HG02642 (cell line): ENCODE data around the gene TTYH2.

ENCODE experiments used
- ATAC-seq: cut with Tn5 transposase; IDR thresholded peaks from one replicate; pipeline ENCODE4 v1.9.1; 2021; ENCODE audit warnings: mild to moderate bottlenecking; ENCODE audit not compliant: unreplicated experiment, poor library complexity

TTYH2 gene

DNA sequence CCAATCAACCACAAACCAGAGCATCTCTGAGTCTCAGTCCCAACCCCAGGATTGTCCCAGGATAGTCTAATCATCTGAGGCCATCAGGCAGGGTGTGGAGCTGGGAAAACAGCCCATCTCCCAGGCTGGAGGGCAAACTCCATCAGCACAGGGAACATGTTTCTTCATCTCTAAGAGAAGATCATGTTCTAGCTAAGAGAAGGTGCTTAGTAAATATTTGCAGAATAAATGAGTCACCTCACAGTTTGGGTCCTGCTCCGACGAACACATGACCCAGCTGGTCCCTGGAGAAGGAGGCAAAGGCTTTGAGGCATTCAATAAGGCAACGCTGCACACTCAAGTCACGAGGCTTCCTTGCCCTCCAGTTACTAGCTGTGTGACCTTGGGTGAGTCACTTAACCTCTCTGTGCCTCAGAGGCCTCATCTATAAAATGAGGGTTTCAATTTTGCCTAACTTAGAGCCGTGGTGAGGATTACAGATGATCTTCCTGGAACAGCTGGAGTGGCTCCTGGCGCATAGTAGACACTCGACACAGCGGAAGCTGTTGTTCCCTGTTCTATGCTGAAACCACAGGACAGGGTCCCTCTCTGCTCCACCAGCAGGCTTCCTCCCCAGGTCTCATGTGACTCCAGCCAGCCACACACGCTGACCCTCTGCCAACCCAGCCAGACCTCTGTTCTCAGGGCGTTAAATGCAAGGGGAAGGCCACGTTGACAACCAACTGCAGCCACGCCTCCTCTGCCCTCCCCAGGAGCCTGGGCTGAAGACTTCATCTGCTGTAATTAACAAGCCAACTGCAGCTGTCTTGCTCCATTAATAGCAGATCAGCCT lies 20.2 kb upstream of the TTYH2 start:
- no peak for ATAC-seq

DNA sequence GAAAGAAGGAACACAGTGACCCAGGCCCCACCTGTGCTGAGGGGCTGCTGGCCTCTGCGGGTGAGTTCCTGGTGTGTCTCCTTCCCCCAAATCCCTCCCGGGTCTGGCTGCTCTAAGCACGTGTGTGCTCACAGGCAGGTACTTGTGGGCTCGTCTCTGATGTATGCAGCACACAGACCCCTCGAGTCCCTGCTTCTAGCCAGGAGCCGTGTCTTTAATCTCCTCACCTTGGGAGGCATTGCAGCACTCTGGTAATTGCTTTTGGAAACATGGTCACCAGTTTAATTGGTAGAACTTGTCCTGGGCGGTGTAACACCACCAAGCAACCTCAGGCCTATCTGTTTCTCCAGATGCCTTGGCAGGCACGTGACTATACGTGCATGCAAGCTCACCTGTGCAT lies 18.7 kb upstream of the TTYH2 start:
- no peak for ATAC-seq

DNA sequence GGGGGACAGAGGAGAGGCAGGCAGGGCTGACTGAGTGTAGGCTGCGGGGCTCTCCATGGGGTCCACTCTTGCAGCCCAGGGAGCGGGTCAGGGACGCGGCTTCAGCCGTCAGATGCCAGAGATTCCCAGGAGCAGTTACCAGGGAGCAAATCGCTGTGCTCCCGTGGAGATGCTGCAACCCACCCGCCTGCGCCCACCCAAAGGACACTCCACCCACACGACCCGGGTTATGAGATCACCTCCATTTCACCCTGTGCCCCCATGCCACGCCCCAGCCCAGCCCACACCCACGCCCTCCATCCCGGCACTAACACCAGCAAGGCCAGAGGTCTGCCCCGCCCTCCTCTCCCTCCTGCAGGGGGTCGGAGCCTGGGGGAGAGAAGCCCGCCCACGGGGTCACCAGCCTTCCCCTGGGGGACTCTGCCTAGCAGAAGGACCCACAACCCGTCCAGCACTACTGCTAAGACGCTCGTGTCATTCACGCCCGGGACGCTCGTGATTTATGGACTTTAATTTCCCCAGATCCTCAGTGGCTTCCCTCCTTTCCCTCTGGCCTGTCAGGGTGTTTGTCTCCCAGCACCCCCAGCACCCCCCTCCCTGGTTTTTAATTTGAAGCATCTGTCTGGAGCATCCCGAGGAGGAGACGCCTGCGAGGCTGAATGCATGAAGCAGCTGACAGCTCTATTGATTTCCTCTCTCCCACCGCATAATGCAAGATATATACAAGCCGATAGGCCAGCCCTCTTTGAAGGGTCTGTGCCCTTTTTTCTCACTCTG lies 16.6 kb upstream of the TTYH2 start:
- no peak for ATAC-seq

DNA sequence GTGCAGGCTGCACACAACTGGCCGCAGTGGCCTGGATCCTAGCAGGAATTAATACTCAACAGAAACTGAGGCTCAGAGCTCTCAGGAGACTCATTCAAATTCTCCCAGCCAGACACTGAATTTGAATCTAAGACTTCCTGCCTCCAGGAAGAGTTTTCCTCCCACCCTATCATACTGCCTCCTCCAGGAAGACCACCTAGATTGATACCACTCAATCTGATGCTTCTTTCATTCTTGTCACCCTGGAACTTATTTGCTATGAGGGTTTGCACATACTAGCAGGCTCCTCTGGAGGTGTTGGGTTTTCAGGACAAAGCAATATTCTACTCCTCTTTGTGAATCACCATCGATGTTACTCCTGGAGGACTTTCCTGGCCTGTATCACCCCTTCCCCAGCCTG lies 15.6 kb upstream of the TTYH2 start:
- no peak for ATAC-seq

DNA sequence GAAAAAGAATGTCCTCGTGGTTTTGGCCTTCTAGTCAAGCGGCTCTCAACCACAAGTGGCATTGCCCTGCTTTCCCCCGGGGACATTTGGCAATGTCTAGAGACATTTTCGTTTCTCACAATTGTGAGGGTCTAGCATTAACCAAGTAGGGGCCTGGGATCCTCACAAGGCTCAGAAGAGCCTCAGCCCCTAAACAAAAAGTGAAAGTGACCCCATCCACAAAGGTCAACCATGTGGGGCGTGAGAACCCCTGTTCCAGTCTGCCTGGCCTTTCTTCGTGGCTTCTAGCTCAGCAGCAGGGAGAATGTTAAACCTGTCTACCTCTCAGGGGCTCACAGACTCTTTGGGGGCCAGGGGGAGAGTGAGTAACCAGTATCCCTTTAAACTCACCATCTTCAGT lies 14.7 kb upstream of the TTYH2 start:
- ATAC-seq, result no peak

DNA sequence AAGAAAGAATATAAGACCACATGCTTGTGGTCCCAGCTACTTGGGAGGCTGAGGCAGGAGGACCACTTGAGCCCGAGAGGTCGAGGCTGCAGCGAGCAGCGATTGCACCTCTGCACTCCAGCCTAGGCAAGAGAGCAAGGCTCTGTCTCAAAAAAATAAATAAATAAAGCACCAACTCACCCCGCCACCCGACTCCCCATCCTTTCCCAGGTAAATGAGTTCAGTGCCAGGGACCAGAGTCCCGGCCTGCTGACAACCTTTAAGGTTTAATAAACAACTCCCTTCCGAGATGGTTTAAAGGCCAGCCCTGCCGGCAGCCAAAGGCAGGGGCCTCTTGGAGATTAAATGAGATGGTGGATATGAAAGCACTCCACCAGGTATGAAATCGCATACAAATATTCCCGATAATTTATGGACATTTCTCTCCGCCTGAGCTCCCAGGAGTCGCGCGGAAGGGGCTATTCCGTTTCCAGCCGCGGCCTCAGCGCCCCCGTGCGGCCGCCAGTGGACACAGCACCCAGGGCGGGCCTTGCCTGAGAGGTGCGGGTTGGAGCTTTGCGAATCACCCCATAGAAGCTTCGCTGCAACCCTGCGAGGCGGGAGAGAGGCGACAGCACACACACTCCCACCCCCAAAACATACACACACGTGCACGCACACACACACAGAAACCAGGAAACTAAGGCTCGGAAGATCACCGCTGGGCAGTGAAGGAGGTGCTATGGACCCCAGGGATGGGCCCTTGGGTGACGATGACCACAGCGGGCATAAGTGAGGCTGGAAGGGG lies 13.9 kb upstream of the TTYH2 start:
- no peak for ATAC-seq

DNA sequence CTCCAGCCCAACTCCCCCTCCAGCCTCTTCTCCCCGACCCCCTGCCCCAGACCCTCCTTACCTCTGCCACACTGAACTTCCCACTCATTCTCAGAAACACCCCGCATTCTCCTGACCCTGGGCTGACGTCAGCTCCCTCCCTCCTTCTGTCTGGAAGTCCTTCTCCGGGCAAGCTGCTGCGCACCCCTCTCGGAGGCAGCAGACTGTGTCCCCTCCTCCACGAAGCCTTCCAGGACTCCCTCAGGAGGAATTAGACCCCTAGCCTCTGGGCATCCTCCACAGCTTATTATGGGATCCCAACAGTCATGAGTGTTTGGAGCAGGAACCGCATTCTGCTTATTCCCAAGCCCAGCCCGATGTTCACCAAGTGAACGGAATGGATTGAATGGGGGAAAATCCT lies 13.3 kb upstream of the TTYH2 start:
- ATAC-seq, result no peak

DNA sequence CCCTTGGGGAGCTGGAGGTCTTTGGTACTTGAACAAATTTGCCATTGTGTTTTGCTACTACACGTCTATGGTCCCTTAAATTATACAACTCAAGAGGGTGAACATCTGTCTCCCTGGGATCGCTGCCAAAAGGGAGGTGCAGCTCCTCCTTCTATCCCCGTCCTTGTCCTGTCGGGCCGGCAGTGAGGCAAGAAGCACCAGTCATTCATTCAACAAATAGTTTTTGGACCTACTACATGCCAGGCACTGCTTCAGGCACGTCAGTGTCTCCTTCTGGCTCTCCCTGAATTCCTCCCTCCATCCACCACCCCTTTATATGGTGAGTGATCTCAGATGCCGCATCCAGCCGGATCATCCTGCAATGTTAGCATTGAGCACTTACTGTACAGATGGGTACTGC lies 12.1 kb upstream of the TTYH2 start:
- ATAC-seq, result no peak

DNA sequence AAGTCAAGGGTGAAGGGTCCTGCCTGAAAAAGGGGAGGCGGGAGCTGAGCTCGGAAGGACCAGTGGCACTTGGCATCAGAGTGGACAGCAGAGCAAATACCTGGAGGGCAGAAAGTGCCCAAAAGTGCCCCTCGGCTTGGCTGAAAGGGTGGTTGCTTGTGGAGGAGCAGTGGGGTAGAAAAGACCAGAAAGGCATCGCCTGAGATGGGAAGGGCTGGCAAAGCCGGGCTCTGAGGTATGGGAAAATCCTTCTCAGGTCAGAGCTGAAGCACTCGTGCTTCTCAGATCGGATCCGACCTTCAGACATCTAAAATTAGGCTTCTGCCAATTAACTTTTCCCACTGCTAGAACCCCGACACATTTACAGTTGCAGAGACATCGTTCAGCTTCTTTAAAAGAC lies 11.4 kb upstream of the TTYH2 start:
- no peak for ATAC-seq

DNA sequence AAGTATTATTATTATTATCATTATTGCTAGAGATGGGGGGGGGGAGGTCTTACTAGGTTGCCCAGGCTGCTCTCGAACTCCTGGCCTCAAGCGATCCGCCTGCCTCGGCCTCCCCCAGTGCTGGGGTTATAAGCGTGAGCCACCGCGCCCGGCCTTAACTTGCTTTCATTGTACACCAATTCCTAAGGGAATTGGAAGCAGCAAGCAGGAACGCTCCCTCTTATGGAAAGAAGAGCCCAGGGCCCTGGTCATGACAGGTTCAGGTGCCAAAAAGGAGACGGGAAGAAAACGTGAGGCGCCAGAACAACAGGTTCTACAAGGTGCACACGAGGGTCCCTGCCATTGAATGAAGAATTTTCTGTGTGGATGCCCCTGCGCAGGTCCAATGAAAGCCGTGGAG lies 10.4 kb upstream of the TTYH2 start:
- ATAC-seq, result no peak

DNA sequence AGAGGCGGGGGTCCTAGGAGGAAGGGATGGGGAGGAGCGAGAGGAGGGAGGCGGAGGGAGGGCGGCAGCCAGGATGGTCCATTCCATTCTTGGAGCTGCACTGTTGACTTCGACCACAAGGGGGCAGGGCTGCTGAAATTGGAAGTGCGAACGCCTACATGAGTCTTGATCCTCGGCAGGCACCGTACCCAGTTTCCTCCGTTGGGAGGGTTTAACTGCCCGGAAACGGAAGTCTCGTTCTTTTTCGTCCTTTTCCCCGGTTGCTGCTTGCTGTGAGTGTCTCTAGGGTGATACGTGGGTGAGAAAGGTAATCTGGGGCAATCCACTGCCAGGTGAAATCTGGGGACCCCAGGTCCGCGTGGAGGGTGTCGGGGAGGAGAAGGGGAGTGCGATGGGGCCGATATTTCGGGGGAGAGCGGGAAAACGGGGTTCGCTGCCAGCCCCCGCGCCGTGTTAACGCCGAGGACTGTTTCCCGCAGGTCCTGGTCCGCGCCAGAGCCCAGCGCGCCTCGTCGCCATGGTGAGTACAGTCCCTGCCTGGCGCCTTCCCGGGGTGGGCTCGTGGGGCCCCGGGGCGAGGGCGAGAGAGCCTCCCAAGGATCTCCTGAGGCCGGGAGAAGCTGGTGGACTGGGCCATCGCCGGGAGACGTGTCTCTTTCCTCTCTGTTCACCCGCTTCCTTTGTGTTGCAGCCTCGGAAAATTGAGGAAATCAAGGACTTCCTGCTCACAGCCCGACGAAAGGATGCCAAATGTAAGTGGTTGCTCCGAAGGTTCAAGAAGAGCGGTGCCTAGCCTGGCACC lies 9.7 kb upstream of the TTYH2 start, which contains the start of gene RPL38:
Gene RPL38, plus strand, starts transcription at position 240 of the 802 bp plus-strand sequence. Its CDS starts 278 bp downstream, at position 518.
- ATAC-seq, result peak; percentile 76

DNA sequence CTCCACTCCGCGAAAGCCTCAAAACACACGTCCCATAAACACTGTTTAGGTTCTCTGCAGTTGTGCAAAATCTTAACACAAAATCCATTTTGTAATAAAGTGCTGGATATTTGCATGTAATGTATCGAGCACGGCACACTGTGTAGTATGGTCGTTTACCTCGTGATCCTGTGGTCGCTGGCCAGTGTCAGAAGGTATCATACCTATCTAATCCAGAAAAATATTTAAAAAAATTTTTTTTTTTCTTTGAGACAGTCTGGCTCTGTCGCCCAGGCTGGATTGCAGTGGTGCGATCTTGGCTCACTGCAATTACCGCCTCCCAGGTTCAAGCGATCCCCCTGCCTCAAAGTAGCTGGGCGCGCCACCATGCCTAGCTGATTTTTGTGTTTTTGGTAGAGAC lies 8.9 kb upstream of the TTYH2 start:
- ATAC-seq, result no peak

DNA sequence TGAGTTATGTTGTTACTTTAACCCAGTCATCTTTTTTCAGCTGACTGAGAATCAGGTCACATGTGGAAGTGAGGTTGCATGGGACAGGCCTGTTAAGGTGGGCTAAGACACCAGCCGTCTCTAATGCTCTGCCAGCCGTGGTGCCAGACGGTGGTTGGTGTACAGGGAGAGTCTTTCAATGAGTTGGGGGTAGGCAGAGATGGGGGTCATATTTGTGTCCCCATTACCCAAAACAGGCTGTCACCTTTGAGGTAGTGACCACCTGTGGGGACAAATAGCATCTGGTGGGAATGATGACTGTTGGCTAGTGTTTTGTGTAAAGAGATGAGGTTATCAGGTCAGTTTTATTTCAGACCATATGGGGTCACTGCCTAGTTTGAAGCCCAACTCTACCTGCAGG lies 8.1 kb upstream of the TTYH2 start:
- ATAC-seq, result no peak

DNA sequence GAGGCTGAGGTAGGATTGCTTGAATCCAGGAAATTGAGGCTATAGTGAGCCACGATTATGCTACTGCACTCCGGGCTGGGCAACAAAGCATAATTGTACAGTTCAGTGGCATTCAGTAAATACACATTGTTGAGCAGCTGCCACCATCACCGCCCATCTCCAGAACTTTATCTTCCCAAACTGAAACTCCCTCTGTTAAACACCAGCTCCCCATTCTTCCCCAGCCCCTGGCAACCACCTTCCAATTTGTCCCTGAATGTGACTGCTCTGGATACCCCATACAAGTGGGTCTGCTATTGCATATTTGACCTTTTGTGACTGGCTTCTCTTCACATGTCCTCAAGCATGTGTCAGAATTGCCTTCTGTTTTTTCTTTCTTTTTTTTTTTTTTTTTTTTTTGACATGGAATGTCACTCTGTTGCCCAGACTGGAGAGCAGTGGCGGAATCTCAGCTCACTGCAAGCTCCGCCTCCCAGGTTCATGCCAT lies 7.0 kb upstream of the TTYH2 start:
- ATAC-seq, result no peak

DNA sequence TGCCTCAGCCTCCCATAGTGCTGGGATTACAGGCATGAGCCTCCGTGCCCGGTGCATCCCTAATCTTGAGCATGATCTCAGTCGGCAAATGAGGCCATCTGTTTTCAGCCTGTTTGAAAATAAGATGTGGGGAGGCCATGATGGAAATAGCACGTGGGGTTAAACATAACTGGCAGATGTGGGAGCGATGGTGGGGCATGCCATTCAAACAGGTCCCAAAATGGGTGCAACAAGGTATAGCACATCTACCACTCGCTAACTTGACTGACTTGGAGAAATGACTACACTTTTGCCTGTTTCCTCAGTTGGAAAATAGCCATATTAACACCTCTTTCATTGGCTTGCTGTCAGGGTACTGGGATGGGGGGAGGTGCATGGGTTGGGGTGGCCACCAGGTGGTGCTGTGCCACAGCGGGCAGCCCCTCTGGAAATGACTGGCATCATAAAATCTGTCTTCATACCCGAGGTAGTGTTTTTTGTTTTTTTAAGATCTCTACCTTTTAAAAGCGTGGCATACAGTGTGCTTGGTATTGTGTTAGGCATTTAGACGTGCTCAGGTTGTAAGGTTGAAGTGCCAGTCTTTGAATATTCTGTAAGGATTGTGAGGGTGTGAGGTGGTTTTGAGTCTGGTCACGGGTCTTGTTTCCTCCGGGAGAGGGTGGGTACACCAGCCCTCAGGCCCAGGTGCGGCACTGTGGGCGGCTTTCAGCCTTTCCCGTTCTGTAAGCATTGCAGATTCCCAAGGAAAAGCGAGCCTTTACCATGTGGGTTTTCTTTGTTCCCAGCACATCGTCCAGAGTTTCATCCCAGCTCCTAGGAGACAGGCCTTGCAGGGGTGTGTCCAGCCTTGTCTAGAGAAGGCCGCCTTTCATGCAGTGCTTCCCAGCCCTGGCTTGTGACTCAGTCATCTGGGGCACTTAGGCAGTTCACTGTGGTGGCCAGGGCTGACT lies 2.9 kb upstream of the TTYH2 start:
- ATAC-seq, result no peak

DNA sequence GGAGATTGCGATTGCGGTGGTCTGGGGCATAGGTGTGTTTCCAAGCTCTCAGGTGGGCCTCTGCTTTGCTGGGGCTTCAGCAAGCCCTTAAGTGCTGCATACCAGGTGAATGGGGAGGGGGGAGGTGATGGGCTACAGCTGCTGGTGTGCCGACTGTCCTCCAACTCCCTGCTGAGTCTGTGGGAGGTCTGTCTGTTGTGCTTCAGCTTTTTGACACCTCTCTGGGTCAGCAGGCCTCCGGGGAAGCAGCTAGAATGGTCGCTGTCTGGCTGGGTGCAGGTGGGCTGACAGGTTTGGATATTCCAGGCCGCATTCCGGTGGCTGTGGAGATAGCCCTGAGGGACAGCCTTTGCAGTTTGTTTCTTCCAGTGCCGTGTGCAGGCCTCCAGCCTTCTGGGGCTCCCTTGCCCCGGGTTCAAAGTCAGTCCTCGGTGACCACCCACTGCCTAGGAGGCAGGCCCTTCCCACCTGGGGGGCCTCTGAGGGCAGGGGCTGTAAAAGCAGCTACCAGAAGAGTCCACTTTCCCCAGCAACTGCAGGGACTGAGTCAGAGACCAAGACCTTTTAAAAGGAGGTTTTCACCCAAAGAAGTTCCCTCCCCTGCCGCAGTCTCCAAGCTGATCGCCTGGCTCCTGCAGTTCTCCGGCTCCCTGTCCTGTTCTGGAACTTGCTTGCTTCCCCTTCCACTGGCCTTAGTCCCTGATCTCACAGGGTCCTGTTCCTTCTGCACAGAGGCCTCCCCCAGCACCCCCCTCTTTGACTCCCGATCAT lies 2.0 kb upstream of the TTYH2 start:
- no peak for ATAC-seq

DNA sequence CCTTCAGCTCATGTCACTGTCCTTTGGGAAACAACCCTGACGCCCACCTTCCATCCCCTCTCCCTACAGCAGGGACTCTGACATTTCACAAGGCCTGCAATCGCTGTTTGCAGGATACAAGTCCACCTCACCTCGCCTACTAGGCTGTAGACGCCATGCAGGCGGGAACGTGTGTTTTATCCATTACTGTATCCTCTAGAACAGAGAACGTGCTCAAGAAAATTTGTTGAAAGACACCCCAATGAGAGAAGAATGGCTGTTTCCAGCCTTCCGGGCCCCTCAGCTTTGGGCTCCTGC lies 1.5 kb upstream of the TTYH2 start:
- no peak for ATAC-seq

DNA sequence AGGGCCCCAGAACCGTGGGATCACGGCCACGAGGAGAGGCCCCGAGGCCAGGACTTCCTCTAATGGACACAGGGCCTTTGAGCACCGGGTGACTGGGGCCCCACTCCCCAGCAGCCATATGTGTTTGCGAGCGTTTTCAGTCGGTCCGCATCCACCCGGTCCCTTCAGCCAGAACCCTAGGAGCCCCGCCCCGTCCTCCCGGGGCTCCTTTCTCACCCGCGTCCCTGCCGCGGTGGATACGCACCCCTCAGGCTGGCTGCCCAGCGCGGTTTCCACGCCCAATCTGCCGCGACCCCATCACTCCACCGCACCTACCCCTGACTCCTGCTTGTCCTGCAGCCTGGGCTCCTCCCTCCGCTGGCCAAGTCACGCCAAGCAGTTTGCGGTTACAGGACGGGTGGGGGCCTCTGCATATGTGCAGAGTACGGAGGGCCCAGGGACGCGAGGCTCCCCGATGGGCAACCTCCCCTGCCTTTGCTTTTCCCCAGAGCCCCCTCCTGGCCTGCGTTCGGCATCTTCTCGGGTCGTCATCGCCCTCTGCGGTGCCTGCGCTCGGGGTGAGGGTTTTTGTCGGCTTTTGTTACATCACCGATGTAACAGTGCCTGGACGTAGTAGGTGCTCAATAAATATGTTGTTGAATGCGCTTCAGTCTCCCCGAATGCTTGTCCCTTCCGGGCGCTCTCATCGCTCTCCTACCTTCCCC lies 1.0 kb upstream of the TTYH2 start:
- ATAC-seq, result peak; percentile 1
